Hepatocyte (in vitro differentiated cells): Measurements from ENCODE around the gene RTL1. TPM values are rescaled to one million over a fixed set of nuclear protein-coding genes. Genes with fewer than 3 reads are reported as not detected.

Experiments used
- DNase-seq: peaks from one replicate; pipeline ENCODE4 v3.0.0-alpha.2; 2016; ENCODE audit warnings: low spot score
- H2AFZ ChIP-seq: fragments of 200-600 bp; sonication (generic); 2 replicates; pipeline ENCODE4 v1.6.0; 2016; ENCODE audit warnings: antibody characterized with exemption, mild to moderate bottlenecking
- H3K27ac ChIP-seq: fragments of 200-600 bp; sonication (generic); 2 replicates; pipeline ENCODE4 v1.5.1; 2016; ENCODE audit warnings: mild to moderate bottlenecking
- H3K27me3 ChIP-seq: fragments of 200-600 bp; sonication (generic); 2 replicates; pipeline ENCODE4 v1.6.1; 2016
- H3K36me3 ChIP-seq: fragments of 200-600 bp; sonication (generic); replicated peaks from 2 replicates; pipeline ENCODE4 v1.5.1; 2016; ENCODE audit warnings: low read depth; ENCODE audit not compliant: insufficient read depth
- H3K4me1 ChIP-seq: fragments of 200-600 bp; sonication (generic); 2 replicates; pipeline ENCODE4 v1.5.1; 2016; ENCODE audit warnings: mild to moderate bottlenecking, moderate library complexity; ENCODE audit not compliant: insufficient read depth
- H3K4me2 ChIP-seq: fragments of 200-600 bp; sonication (generic); 2 replicates; pipeline ENCODE4 v1.6.0; 2016
- H3K4me3 ChIP-seq: fragments of 200-600 bp; sonication (generic); 2 replicates; pipeline ENCODE4 v1.5.1; 2016; ENCODE audit warnings: mild to moderate bottlenecking
- H3K79me2 ChIP-seq: fragments of 200-600 bp; sonication (generic); 2 replicates; pipeline ENCODE4 v1.6.0; 2017; ENCODE audit warnings: mild to moderate bottlenecking
- H3K9me2 ChIP-seq: fragments of 200-600 bp; sonication (generic); replicated peaks from 2 replicates; pipeline ENCODE4 v1.6.0; 2017; ENCODE audit warnings: mild to moderate bottlenecking; ENCODE audit not compliant: insufficient read depth
- H3K9me3 ChIP-seq: fragments of 200-600 bp; sonication (generic); 2 replicates; pipeline ENCODE4 v1.5.1; 2016; ENCODE audit warnings: low read depth, mild to moderate bottlenecking
- H4K20me1 ChIP-seq: fragments of 200-600 bp; sonication (generic); 2 replicates; pipeline ENCODE4 v1.6.0; 2016; ENCODE audit warnings: mild to moderate bottlenecking; ENCODE audit not compliant: insufficient read depth, poor library complexity, severe bottlenecking
- EZH2 ChIP-seq: fragments of 200-600 bp; sonication (generic); IDR thresholded peaks from 2 replicates; pipeline ENCODE4 v1.6.1; 2016; ENCODE audit warnings: antibody characterized with exemption, mild to moderate bottlenecking, borderline replicate concordance
- EZH2phosphoT487 ChIP-seq: fragments of 200-600 bp; sonication (generic); IDR thresholded peaks from one replicate; pipeline ENCODE4 v1.6.1; 2018; ENCODE audit warnings: antibody characterized with exemption, mild to moderate bottlenecking, low read depth, moderate library complexity; ENCODE audit not compliant: unreplicated experiment, severe bottlenecking
- WGBS: methylation state at CpG from one replicate; pipeline ENCODE4 v1.1.6; 2016; ENCODE audit warnings: low lambda C conversion rate; ENCODE audit errors: missing lambda C conversion rate; 5-methylcytosine and 5-hydroxymethylcytosine counted together
- polyA plus RNA-seq: library from polyadenylated mRNA; unstranded; fragments of >200 nt; fragmentation: Nextera tagmentation; extraction: Ambion mirVana; gene quantifications from 2 replicates; pipeline ENCODE4 v1.2.1, GENCODE V29; 2016
- total RNA-seq: library from RNA; depleted of rRNA; stranded (reverse); fragments of >200 nt; gene quantifications from 2 replicates; pipeline ENCODE4 v1.2.3, GENCODE V29; 2014
- TF ChIP-seq, protein P1 (sequence below): fragments of 200-600 bp; sonication (generic); IDR thresholded peaks from 2 replicates; pipeline ENCODE4 v1.5.1; 2016; ENCODE audit warnings: antibody characterized with exemption, mild to moderate bottlenecking; ENCODE audit not compliant: poor library complexity

RTL1 gene
- total and polyA plus RNA-seq, 2 experiments from 2014 or later, result 1.4 to 2.6 TPM

DNA sequence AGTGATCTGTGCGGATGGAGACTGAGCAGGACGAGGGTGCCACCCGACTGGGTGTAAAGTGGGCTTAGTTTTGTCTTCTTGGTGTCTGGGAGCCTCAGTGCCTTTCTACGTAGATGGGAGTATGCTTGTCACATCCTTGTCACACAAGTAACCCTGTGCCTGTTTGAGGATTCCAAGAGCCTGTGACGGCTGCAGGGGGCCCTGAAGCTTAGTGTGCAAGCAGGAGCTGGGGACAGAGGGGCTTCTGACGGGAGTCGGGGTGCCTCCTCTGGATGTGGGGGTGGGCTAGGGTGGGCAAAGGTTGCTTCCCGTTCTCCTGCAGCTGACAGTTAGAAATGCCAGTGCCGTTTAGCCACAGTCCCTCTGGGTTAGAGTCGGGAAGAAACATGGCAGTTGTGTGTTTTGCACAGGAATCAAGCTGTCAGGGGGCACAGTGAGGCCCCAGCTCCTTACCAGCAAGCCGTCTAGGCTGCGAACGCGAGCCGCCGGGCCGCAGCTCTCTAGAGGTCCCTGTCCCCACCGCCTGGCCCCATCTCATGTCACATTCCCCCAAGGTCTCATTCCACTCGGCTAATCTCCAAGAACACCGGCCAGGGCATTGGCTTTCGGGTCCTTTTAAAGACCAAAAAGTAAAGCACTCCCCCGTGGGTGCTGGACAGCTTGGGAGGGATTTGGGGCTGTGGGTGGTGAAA, 7.0 kb downstream of the RTL1 start:
- no peak for TF ChIP-seq EZH2
- no peak for TF ChIP-seq EZH2phosphoT487
- TF ChIP-seq, protein P1, sequence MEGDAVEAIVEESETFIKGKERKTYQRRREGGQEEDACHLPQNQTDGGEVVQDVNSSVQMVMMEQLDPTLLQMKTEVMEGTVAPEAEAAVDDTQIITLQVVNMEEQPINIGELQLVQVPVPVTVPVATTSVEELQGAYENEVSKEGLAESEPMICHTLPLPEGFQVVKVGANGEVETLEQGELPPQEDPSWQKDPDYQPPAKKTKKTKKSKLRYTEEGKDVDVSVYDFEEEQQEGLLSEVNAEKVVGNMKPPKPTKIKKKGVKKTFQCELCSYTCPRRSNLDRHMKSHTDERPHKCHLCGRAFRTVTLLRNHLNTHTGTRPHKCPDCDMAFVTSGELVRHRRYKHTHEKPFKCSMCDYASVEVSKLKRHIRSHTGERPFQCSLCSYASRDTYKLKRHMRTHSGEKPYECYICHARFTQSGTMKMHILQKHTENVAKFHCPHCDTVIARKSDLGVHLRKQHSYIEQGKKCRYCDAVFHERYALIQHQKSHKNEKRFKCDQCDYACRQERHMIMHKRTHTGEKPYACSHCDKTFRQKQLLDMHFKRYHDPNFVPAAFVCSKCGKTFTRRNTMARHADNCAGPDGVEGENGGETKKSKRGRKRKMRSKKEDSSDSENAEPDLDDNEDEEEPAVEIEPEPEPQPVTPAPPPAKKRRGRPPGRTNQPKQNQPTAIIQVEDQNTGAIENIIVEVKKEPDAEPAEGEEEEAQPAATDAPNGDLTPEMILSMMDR, result no peak
- Histone ChIP-seq H2AFZ (no peak overlapping the region), H3K9me2 (no peaks in the 10 kb centered on the region), H3K27ac (no peak overlapping the region), H3K4me3 (no peak overlapping the region), H3K79me2 (no peaks in the 10 kb centered on the region), H4K20me1 (no peaks in the 10 kb centered on the region), H3K4me2 (no peak overlapping the region), H3K9me3 (no peaks in the 10 kb centered on the region), H3K36me3 (no peaks in the 10 kb centered on the region), H3K27me3 (no peaks in the 10 kb centered on the region), H3K4me1 (peaks cover 34% of the 10 kb centered on the region)
- WGBS, result 75% methylated on average over 22 of the region's 22 CpGs
- no peak for DNase-seq

DNA sequence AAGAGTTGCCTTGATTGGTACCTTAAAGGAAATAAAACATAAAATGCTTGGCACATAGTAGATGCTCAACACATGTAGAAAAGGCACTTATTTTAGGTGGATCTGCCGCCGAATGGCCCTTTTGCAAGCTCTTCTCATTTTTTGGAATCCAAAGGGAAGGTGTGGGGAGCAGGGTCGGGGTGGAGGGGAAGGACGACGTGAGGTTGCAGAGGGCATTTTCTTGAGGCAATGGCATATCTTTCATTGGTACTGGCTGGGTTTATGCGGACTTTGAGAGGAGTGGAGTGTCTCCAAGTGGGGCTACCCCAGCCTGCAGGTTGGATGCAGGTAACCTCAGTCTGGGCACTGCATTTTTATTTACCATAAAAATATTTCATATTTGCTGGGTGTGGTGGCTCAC, 8.1 kb downstream of the RTL1 start:
- H3K4me2 ChIP-seq, result no peak overlapping the region
- WGBS, result 92% methylated on average over 6 of the region's 6 CpGs
- no peak overlapping the region for H3K4me3 ChIP-seq
- no peaks in the 10 kb centered on the region for H3K79me2 ChIP-seq
- H3K27ac ChIP-seq, result no peak overlapping the region
- H3K4me1 ChIP-seq, result peaks cover 23% of the 10 kb centered on the region
- no peaks in the 10 kb centered on the region for H4K20me1 ChIP-seq
- no peak for DNase-seq
- H3K9me3 ChIP-seq, result no peaks in the 10 kb centered on the region
- H3K36me3 ChIP-seq, result no peaks in the 10 kb centered on the region
- H2AFZ ChIP-seq, result no peak overlapping the region
- no peaks in the 10 kb centered on the region for H3K27me3 ChIP-seq
- H3K9me2 ChIP-seq, result no peaks in the 10 kb centered on the region
- TF ChIP-seq EZH2 (no peak), EZH2phosphoT487 (no peak)
- TF ChIP-seq, protein P1, result no peak

DNA sequence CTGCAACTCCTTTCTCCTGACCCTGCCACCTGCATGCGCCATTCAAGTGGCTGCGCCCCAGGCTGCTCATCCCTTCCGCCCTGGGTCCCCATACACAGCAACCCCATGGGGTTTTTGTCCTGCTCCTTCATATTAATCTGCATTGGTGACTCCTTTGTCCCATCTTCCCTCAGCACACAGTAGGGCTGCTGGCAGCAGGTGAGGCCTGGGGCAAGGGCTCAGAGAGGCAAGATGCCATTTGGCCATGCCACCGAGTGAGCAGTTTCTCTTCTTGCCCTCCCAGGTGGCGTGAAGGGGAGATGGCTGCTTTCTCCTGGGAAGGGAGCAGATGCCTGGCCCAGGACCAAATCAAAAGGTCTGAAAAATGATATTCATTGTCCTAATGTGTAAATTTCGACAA, 9.1 kb downstream of the RTL1 start:
- H3K27me3 ChIP-seq, result no peaks in the 10 kb centered on the region
- no peak overlapping the region for H3K4me2 ChIP-seq
- no peaks in the 10 kb centered on the region for H3K9me2 ChIP-seq
- H3K36me3 ChIP-seq, result no peaks in the 10 kb centered on the region
- H3K4me3 ChIP-seq, result no peak overlapping the region
- no peaks in the 10 kb centered on the region for H3K79me2 ChIP-seq
- TF ChIP-seq EZH2, result no peak
- no peak for TF ChIP-seq EZH2phosphoT487
- TF ChIP-seq, protein P1, result no peak
- peaks cover 19% of the 10 kb centered on the region for H3K4me1 ChIP-seq
- no peaks in the 10 kb centered on the region for H4K20me1 ChIP-seq
- H2AFZ ChIP-seq, result no peak overlapping the region
- no peak for DNase-seq
- no peaks in the 10 kb centered on the region for H3K9me3 ChIP-seq
- H3K27ac ChIP-seq, result no peak overlapping the region
- 92% methylated on average over 6 of the region's 6 CpGs for WGBS

DNA sequence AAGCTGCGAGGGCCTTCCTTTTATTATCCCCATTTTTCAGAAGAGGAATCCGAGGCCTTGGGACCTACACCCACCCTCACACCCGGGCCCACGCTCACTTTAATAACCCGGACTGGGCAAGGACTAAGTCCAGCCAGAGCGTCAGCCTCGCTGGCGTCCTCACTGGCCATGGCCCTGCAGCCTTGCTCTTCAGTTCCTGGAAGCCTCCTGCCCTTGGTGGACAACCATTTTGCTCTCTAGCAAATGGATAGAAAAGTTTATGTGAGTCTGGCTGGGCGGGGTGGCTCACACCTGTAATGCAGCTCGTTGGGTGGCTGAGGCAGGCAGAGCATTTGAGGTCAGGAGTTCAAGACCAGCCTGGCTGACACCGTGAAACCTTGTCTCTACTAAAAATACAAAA, 9.8 kb downstream of the RTL1 start:
- no peaks in the 10 kb centered on the region for H4K20me1 ChIP-seq

More for the DNA sequence above, 9.8 kb downstream of the RTL1 start:
- Histone ChIP-seq H3K4me1 (peaks cover 19% of the 10 kb centered on the region), H3K4me3 (no peak overlapping the region), H3K36me3 (no peaks in the 10 kb centered on the region), H3K27ac (no peak overlapping the region), H3K27me3 (no peaks in the 10 kb centered on the region), H3K79me2 (no peaks in the 10 kb centered on the region), H2AFZ (no peak overlapping the region), H3K9me2 (no peaks in the 10 kb centered on the region), H3K9me3 (no peaks in the 10 kb centered on the region), H3K4me2 (no peak overlapping the region)
- 92% methylated on average over 11 of the region's 11 CpGs for WGBS
- TF ChIP-seq EZH2phosphoT487 (no peak), EZH2 (no peak)
- TF ChIP-seq, protein P1, result no peak
- no peak for DNase-seq
